ENCODE results near the gene PON3.

DNA sequence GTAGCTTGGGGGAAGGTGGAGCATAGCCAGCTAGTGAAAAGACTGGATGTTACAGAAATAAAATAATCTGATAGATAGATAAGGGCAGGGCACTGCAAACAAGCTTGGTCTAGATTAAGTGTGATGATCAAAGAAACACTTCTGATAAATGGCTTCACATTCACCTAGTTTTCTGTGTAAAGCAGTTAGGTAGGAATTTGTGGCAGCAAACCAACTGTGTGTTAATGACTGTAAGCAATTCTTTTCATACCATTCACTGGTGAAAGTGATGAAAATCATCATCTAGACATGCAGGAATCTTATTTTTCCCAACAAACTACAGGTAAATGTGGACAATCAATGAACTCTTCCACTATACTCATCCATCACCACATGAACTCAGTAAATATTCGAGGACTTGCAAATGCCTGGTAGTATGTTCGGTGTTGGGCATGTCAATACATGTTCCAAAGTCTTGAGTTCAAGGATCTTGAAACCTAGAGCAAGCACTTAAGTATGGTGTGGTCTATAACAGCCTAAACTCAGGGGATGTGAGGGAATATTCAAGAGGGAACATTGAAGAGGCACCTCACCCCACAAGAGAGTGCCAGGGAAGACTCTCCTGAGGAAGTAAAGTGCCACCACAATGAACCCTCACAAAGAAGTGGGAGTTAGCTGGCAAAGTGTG, 20.5 kb downstream of the PON3 start:
- TF ChIP-seq, protein P1, sequence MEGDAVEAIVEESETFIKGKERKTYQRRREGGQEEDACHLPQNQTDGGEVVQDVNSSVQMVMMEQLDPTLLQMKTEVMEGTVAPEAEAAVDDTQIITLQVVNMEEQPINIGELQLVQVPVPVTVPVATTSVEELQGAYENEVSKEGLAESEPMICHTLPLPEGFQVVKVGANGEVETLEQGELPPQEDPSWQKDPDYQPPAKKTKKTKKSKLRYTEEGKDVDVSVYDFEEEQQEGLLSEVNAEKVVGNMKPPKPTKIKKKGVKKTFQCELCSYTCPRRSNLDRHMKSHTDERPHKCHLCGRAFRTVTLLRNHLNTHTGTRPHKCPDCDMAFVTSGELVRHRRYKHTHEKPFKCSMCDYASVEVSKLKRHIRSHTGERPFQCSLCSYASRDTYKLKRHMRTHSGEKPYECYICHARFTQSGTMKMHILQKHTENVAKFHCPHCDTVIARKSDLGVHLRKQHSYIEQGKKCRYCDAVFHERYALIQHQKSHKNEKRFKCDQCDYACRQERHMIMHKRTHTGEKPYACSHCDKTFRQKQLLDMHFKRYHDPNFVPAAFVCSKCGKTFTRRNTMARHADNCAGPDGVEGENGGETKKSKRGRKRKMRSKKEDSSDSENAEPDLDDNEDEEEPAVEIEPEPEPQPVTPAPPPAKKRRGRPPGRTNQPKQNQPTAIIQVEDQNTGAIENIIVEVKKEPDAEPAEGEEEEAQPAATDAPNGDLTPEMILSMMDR (conservative IDR thresholded peaks at IDR 0.05; ENCODE audit: low read length): no peak
- no peak for TF ChIP-seq EZH2phosphoT487 (IDR thresholded peaks at IDR 0.05; ENCODE audit: borderline replicate concordance, low read depth, low read length)

Data from OCI-LY7 (cell line).